ENCODE results near the gene CLIC2. TPM values are rescaled to one million over a fixed set of nuclear protein-coding genes. Genes with fewer than 3 reads are reported as not detected.
"Not testable (repeated sequence)": the region's sequence is repeated elsewhere in the genome, so short reads cannot be mapped to it uniquely, and the experiment has no call there.

The CLIC2 gene
- total RNA-seq, 8 experiments from 2014 or later, result 0.27 to 99.0 (median 1.2) TPM

DNA sequence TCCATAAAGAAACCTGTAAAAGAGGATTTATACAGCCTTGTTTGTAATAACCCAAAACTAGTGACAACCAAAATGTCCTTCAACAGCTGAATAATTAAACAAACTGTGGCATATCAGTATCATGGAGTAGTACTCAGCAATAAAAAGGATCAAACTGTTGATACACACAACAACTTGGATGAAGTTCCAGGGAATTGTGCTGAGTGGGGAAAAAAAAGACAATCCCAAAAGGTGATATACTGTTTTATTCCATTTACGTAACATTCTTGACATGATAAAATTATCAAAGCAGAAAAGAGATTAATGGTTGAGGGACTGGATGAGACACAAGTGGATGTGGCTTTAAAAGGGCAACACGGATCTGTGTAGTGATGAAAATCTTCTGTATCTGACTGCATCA lies 7.8 kb downstream of the CLIC2 start:
- no peak for ATAC-seq (replicated peaks in 6 of 8)
- in situ Hi-C loops (cut with MboI; ENCODE audit: low pct_unique_long_range_greater_than_20kb in 2 of 9, low sequenced_read_pairs in 9 of 9, unreplicated experiment in 9 of 9), result no loop called here
- 0 to 100% (median 62%) methylated on average over 1 to 2 of the region's 2 CpGs; no CpG with 5 or more reads in 5 of the 10 experiments for WGBS, 10 experiments
- no peak overlapping the region for H3K4me3 ChIP-seq
- no peaks in the 10 kb centered on the region for H3K4me1 ChIP-seq (replicated peaks in 1 of 2)
- no peak overlapping the region for H3K27ac ChIP-seq

DNA sequence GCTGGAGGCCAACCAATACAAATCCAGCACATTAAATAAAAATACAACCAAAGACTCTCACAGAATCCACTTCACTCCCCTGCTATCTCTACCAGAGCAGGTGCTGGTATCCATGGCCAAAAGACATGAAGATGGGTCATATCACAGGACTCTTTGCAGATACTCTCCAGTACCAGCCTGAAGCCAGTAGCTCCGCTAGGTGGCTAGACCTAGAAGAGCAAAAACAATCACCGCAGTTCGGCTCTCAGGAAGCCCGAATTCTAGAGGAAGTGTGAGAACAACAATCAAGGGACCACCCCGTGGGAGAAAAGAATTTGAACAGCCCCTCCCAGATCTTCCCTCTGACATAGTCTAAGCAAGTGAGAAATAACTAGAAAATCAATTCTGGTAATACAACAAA lies 20.2 kb downstream of the CLIC2 start:
- in situ Hi-C loops (cut with MboI; ENCODE audit: low pct_unique_long_range_greater_than_20kb in 2 of 9, low sequenced_read_pairs in 9 of 9, unreplicated experiment in 9 of 9), result no loop called here
- ATAC-seq (replicated peaks in 6 of 8), result no peak
- Histone ChIP-seq H3K4me1 (replicated peaks in 1 of 2) (no peaks in the 10 kb centered on the region), H3K27ac (no peak overlapping the region), H3K4me3 (no peak overlapping the region)
- 39 to 59% methylated on average over 3 to 5 of the region's 5 CpGs; no CpG with 5 or more reads in 8 of the 10 experiments for WGBS, 10 experiments

DNA sequence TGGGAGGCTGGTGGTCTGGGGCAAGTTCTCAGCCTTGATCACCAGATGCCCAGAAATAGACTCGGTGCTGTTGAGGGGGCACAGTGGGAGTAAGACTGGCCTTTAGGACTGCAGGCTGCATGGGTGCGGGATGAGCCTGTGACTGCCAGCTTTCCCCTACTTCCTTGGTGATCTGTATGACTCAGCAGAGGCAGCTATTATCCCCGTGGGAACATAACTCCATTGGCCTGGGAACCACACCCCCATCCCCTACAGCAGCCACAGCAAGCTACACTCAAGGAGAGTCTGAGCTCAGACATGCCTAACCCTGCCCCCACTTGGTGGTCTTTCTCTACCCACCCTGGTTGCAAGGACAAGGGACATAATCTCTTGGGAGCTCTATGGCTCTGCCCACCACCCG lies 20.6 kb downstream of the CLIC2 start:
- Histone ChIP-seq H3K4me1 (replicated peaks in 1 of 2) (no peaks in the 10 kb centered on the region), H3K27ac (no peak overlapping the region), H3K4me3 (no peak overlapping the region)
- in situ Hi-C loops (cut with MboI; ENCODE audit: low pct_unique_long_range_greater_than_20kb in 2 of 9, low sequenced_read_pairs in 9 of 9, unreplicated experiment in 9 of 9), result no loop called here
- ATAC-seq (replicated peaks in 6 of 8), result peak in 2 of 8 experiments; percentile 57 to 74
- 50 to 100% (median 56%) methylated on average over 1 to 2 of the region's 4 CpGs; no CpG with 5 or more reads in 7 of the 10 experiments for WGBS, 10 experiments

DNA sequence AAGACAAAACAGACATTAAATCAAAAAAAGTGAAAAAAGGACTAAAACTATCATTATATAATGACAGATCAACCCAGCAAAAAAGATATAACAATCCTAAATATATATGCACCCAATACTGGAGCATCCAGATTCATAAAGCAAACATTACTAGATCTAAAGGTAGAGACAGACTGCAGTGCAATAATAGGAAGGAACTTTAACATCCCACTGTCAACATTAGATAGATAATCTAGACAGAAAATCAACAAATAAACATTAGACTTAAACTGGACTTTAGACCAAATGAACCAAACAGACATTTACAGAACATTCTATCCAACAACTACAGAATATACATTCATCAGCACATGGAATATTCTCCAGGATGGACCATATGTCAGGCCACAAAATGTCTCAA lies 40.6 kb downstream of the CLIC2 start:
- Histone ChIP-seq H3K4me3 (no peak overlapping the region), H3K4me1 (replicated peaks in 1 of 2) (no peaks in the 10 kb centered on the region), H3K27ac (no peak overlapping the region)
- ATAC-seq (replicated peaks in 6 of 8), result no peak
- in situ Hi-C loops (cut with MboI; ENCODE audit: low pct_unique_long_range_greater_than_20kb in 2 of 9, low sequenced_read_pairs in 9 of 9, unreplicated experiment in 9 of 9), result no loop called here

DNA sequence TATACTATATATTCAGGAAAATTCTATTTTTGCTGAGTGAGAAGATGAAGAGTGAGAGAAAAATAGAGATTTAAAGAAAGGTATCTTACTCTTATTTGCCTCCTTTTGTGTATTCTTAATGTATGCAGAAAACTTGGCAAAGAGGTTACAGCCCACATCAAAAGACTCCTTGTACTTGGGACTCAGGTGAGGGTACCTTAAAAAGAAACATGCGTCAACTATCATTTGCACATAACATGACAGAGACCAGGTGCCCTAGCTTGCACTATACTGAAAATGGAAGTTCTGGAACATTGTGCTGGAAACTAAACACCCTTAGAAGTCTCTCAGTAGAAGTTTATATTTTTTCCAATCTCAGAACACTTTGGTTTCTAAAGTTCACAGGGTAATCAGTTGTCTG lies 54.5 kb downstream of the CLIC2 start:
- no peak overlapping the region for H3K4me3 ChIP-seq
- WGBS, 10 experiments, result 71 to 100% (median 100%) methylated on average over 1 of the region's 1 CpG; no CpG with 5 or more reads in 7 of the 10 experiments
- H3K4me1 ChIP-seq (replicated peaks in 1 of 2), result no peaks in the 10 kb centered on the region
- in situ Hi-C loops (cut with MboI; ENCODE audit: low pct_unique_long_range_greater_than_20kb in 2 of 9, low sequenced_read_pairs in 9 of 9, unreplicated experiment in 9 of 9), result no loop called here
- no peak for ATAC-seq (replicated peaks in 6 of 8)
- H3K27ac ChIP-seq, result no peak overlapping the region

DNA sequence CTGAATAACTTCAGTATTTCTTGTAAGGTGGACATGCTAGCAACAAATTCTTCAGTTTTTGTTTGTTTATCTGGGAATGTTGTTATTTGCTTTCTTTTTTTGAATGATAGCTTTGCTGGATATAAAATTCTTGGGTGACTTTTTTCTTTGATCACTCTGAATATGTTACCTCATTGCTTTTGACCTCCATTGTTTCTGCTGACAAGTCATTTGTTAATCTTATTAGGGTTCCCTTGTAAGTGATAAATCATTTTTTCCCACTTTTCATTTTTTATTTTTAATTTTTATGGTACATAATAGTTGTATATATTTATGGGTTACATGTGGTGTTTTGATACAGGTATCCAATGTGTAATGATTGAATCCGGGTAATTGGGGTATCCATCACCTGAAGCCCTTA lies 63.4 kb downstream of the CLIC2 start:
- in situ Hi-C loops (cut with MboI; ENCODE audit: low pct_unique_long_range_greater_than_20kb in 2 of 9, low sequenced_read_pairs in 9 of 9, unreplicated experiment in 9 of 9), result no loop called here
- no peaks in the 10 kb centered on the region for H3K4me1 ChIP-seq (replicated peaks in 1 of 2)
- no peak overlapping the region for H3K4me3 ChIP-seq
- 0 to 100% (median 69%) methylated on average over 1 of the region's 1 CpG; no CpG with 5 or more reads in 4 of the 10 experiments for WGBS, 10 experiments
- H3K27ac ChIP-seq, result no peak overlapping the region
- ATAC-seq (replicated peaks in 6 of 8), result no peak

DNA sequence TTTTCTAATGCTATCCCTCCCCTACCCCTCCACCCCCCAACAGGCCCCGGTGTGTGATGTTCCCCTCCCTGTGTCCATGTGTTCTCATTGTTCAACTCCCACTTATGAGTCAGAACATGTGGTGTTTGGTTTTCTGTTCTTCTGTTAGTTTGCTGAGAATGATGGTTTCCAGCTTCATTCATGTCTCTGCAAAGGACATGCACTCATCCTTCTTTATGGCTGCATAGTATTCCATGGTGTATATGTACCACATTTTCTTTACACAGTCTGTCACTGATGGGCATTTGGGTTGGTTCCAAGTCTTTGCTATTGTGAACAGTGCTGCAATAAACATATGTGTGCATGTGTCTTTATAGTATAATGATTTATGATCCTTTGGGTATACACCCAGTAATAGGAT lies 66.4 kb downstream of the CLIC2 start:
- in situ Hi-C loops (cut with MboI; ENCODE audit: low pct_unique_long_range_greater_than_20kb in 2 of 9, low sequenced_read_pairs in 9 of 9, unreplicated experiment in 9 of 9); H3K4me3 ChIP-seq; ATAC-seq (replicated peaks in 6 of 8); H3K4me1 ChIP-seq (replicated peaks in 1 of 2); H3K27ac ChIP-seq: not testable (repeated sequence)
- no CpG with 5 or more reads among the region's 1 CpG for WGBS, 10 experiments

DNA sequence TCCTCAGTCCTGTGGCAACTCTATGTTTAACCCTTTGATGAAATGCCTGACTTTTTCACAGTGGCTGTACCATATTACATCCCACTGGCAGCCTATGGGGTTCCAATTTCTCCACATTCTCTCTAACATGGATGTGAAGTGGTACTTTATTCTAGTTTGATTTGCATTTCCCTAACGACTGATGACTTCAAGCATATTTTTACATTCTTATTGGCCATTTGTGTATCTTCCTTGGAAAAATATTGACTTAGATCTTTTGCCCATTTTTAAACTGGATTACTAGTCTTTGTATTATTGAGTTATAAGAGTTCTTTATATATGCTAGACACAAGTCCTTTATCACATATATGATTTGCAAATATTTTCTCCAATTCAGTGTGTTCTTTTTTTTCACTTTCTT lies 68.0 kb downstream of the CLIC2 start:
- no peak for ATAC-seq (replicated peaks in 6 of 8)
- Histone ChIP-seq H3K27ac (no peak overlapping the region), H3K4me3 (no peak overlapping the region), H3K4me1 (replicated peaks in 1 of 2) (no peaks in the 10 kb centered on the region)
- in situ Hi-C loops (cut with MboI; ENCODE audit: low pct_unique_long_range_greater_than_20kb in 2 of 9, low sequenced_read_pairs in 9 of 9, unreplicated experiment in 9 of 9), result no loop called here
- WGBS, 10 experiments, result 71 to 100% (median 100%) methylated on average over 1 of the region's 1 CpG; no CpG with 5 or more reads in 5 of the 10 experiments

DNA sequence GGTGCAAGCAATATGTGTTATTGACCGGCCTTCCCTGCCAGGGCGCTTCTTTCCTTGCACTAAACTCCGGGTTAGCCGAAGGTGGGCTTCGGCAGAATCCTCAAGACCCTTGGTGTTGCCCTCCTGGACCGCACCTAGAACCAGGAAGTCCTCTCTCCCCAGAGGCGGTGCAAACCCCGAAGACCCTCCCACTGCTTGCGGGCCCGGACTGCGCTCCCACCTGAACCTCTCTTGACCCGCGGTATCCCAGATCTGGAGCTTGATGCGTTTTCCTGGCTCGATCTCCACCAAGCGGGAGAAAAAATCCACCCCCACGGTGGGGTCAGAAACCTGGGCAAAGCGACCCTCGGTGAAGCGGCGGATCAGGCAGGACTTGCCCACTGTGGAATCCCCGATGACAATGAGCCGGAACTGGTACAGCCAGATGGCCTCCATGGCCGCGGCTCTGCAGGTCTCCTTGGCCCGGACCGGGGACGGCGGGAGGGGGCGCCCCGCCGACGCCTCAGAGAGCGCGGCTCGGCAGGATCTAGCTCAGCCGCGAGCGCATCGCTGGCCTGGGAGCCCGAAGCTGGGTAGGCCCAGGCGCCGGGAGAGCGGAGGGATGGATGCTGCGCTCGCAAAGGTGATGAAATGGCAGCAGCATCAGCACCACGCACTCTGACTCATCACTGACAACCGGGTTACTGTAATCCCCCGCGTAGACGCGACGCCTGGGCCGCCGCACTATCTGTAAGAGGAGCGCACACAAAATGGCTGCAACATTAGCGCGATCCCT lies 70.4 kb downstream of the CLIC2 start, which contains the start of gene RAB39B:
Gene RAB39B (minus strand): TSS at position 638 of the 775 bp plus-strand sequence. CDS start 203 bp downstream, at position 435.
- peak; percentile 98 to 100 (median 99) for ATAC-seq (replicated peaks in 6 of 8)
- in situ Hi-C loops (cut with MboI; ENCODE audit: low pct_unique_long_range_greater_than_20kb in 2 of 9, low sequenced_read_pairs in 9 of 9, unreplicated experiment in 9 of 9), result no loop called here
- no peaks in the 10 kb centered on the region for H3K4me1 ChIP-seq (replicated peaks in 1 of 2)
- WGBS, 10 experiments, result 0 to 17% (median 0%) methylated on average over 1 to 8 of the region's 58 CpGs; no CpG with 5 or more reads in 5 of the 10 experiments
- peak within 1 kb of the TSS; percentile 94 to 97 for H3K27ac ChIP-seq
- peak within 1 kb of the TSS; percentile 46 to 97 (median 66) for H3K4me3 ChIP-seq

DNA sequence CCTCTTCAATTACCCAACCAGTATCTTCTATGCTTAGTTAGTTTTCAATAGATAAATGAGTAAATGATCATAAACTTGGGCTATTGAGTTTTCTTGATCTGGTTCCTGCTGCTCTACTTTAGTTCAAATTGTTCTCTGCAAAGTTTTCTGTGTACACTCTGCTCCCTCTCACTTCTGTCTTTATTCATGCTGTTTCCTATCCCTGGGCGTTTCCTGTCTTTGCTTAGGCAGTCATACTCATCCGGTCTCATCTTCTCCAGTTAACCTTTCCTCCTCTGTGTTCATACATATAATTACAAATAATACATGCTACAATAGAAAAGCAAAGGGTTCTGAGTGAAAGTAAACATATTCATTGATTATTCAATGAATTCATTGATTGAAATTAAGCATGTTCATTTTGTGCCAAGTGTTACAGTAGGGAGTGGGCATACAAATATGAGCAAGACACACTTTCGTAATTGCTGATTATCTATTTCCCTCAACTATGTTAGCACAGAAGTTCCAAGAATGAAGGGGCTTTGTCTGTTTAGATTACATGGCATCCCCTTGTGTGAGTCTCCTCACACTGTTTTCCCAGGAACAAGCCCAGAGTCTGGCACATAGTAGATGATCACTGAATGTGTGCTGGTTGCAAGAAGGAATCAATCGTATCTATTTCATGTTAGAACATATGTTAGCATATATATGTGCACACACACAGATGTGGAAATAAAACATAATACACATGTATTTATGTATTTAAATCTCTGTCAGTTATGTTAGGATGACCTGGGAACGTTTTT lies 71.3 kb downstream of the CLIC2 start:
- peak in 2 of 8 experiments; percentile 25 to 30 for ATAC-seq (replicated peaks in 6 of 8)
- H3K27ac ChIP-seq, result peak overlapping the region in 1 of 2 donors; percentile 94
- 0 to 47% (median 20%) methylated on average over 1 to 5 of the region's 5 CpGs; no CpG with 5 or more reads in 3 of the 10 experiments for WGBS, 10 experiments

DNA sequence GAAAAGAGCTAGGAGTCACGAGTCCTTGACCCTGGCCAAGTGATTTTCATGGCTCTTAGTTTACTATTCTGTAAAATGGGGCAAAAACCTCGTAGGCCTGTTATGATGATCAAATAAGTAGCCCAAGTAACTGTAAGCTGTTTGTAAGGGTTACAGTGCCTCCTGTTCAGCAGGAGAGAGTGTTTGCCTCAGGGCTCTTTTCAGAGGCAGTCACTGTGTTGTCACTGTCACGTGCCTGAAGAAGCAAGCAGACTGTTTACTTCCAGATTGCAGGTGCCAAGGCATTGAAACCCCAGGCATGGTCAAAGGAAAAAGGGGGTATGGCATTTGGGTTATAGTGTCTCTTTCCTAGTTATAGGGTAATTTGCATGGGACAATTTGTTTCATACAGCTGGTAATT lies 74.7 kb downstream of the CLIC2 start:
- no peak overlapping the region for H3K4me3 ChIP-seq
- in situ Hi-C loops (cut with MboI; ENCODE audit: low pct_unique_long_range_greater_than_20kb in 2 of 9, low sequenced_read_pairs in 9 of 9, unreplicated experiment in 9 of 9), result no loop called here
- 38 to 80% (median 80%) methylated on average over 1 to 2 of the region's 3 CpGs; no CpG with 5 or more reads in 7 of the 10 experiments for WGBS, 10 experiments
- no peak overlapping the region for H3K27ac ChIP-seq
- no peak for ATAC-seq (replicated peaks in 6 of 8)
- no peaks in the 10 kb centered on the region for H3K4me1 ChIP-seq (replicated peaks in 1 of 2)

More for the DNA sequence above, 71.3 kb downstream of the CLIC2 start:
- H3K4me3 ChIP-seq, result peak overlapping the region; percentile 46 to 97 (median 66)
- no peaks in the 10 kb centered on the region for H3K4me1 ChIP-seq (replicated peaks in 1 of 2)
- in situ Hi-C loops (cut with MboI; ENCODE audit: low pct_unique_long_range_greater_than_20kb in 2 of 9, low sequenced_read_pairs in 9 of 9, unreplicated experiment in 9 of 9), result no loop called here

DNA sequence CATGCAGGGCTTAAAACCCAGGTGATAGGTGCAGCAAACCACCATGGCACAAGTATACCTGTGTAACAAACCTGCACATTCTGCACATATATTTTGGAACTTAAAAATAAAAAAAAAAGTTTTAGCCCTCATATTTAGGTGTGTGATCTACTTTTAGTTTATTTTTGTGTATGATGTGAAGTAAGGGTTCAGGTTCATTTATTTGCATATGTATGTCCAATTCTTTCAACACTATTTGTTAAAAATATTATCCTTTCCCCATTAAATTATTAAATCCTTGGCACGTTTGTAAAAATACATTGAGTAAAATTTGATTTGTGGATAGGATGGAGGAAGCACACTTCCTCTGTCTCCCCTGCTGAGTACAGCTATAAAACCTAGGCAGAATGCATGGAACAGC lies 83.0 kb downstream of the CLIC2 start:
- WGBS, 10 experiments, result 0 to 50% methylated on average over 1 of the region's 1 CpG; no CpG with 5 or more reads in 8 of the 10 experiments

DNA sequence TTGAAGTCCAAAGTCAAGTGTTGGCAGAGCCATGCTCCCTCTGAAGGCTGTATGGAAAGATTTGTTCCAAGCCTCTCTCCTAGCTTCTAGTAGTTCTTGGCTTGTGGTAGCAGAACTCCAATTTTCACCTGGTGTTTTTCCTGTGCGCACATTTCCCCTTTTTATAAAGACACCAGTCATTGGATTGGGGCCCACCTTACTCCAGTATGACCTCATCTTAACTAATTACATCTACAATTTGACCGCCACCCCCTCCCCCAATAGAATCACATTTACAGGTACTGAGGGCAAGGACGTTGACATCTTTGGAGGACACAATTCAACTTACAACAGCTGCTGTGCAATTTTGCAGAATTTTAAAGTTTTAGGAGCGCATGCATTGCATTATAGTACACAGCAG lies 86.9 kb downstream of the CLIC2 start:
- in situ Hi-C loops (cut with MboI; ENCODE audit: low pct_unique_long_range_greater_than_20kb in 2 of 9, low sequenced_read_pairs in 9 of 9, unreplicated experiment in 9 of 9), result no loop called here
- H3K4me1 ChIP-seq (replicated peaks in 1 of 2), result no peaks in the 10 kb centered on the region
- WGBS, 10 experiments, result 12 to 100% (median 100%) methylated on average over 1 to 4 of the region's 4 CpGs; no CpG with 5 or more reads in 4 of the 10 experiments
- no peak overlapping the region for H3K4me3 ChIP-seq
- H3K27ac ChIP-seq, result no peak overlapping the region
- ATAC-seq (replicated peaks in 6 of 8), result no peak

More for the DNA sequence above, 83.0 kb downstream of the CLIC2 start:
- in situ Hi-C loops (cut with MboI; ENCODE audit: low pct_unique_long_range_greater_than_20kb in 2 of 9, low sequenced_read_pairs in 9 of 9, unreplicated experiment in 9 of 9), result no loop called here
- Histone ChIP-seq H3K27ac (no peak overlapping the region), H3K4me1 (replicated peaks in 1 of 2) (no peaks in the 10 kb centered on the region), H3K4me3 (no peak overlapping the region)
- no peak for ATAC-seq (replicated peaks in 6 of 8)
